ENCODE results near the gene PFN2. TPM values are rescaled to one million over a fixed set of nuclear protein-coding genes. Genes with fewer than 3 reads are reported as not detected.
"Not testable (repeated sequence)": the region's sequence is repeated elsewhere in the genome, so short reads cannot be mapped to it uniquely, and the experiment has no call there.

Gene PFN2
- total RNA-seq, 1 donor from 2014 or later: 3.4 TPM

- CTCF ChIA-PET: no interaction called here
- no peak for DNase-seq
- H3K4me1 Mint-ChIP-seq: peaks cover 16% of the 10 kb centered on the region
- POLR2A ChIA-PET: no interaction called here
- no peak overlapping the region for H3K27ac Mint-ChIP-seq
- no peak overlapping the region for H3K4me3 Mint-ChIP-seq
- H3K9me3 Mint-ChIP-seq: peaks cover 5% of the 10 kb centered on the region
- no peaks in the 10 kb centered on the region for H3K27me3 Mint-ChIP-seq
- intact Hi-C loops (cut with micrococcal nuclease): no loop called here
- no peak for TF ChIP-seq CTCF (IDR thresholded peaks at IDR 0.05)
- no peak for ATAC-seq (ENCODE audit: low read depth)
- peaks cover 67% of the 10 kb centered on the region for H3K36me3 Mint-ChIP-seq (ENCODE audit: low read depth)
Measured at GRCh38 chr3:149941186-149941585, 29.5 kb downstream of the PFN2 start.

- DNase-seq; H3K27ac Mint-ChIP-seq; H3K9me3 Mint-ChIP-seq; POLR2A ChIA-PET; H3K4me3 Mint-ChIP-seq; H3K27me3 Mint-ChIP-seq; ATAC-seq (ENCODE audit: low read depth); intact Hi-C loops (cut with micrococcal nuclease): not testable (repeated sequence)
- H3K4me1 Mint-ChIP-seq: peaks cover 15% of the 10 kb centered on the region
- CTCF ChIA-PET: interaction anchor here (1.2 to 3.1 kb wide), 3 partner anchors 12 to 557 kb away, joined by 3 to 9 read pairs (median 8); no protein-coding TSS in a partner anchor
- H3K36me3 Mint-ChIP-seq (ENCODE audit: low read depth): peaks cover 72% of the 10 kb centered on the region
Measured at GRCh38 chr3:149938392-149939055, 32.2 kb downstream of the PFN2 start.

GRCh38 chr3:149936812-149937230, 33.9 kb downstream of the PFN2 start:
- Mint-ChIP-seq H3K4me3 (no peak overlapping the region), H3K9me3 (no peaks in the 10 kb centered on the region), H3K27ac (no peak overlapping the region), H3K4me1 (peaks cover 15% of the 10 kb centered on the region), H3K36me3 (ENCODE audit: low read depth) (peaks cover 69% of the 10 kb centered on the region), H3K27me3 (no peaks in the 10 kb centered on the region)
- DNase-seq (no peak), ATAC-seq (ENCODE audit: low read depth) (peak; percentile 42)
- ChIA-PET POLR2A (no interaction called here), CTCF (interaction anchor here (0.8 to 3.3 kb wide), 10 partner anchors 8 to 559 kb away, joined by 3 to 14 read pairs (median 4); no protein-coding TSS in a partner anchor)
- no peak for TF ChIP-seq CTCF (IDR thresholded peaks at IDR 0.05)
- intact Hi-C loops (cut with micrococcal nuclease): loop anchor here (1.0 kb wide), 4 partner anchors 247 to 558 kb away; no protein-coding TSS in a partner anchor

- no peak overlapping the region for H3K27ac Mint-ChIP-seq
- TF ChIP-seq CTCF (IDR thresholded peaks at IDR 0.05): no peak
- H3K27me3 Mint-ChIP-seq: no peaks in the 10 kb centered on the region
- intact Hi-C loops (cut with micrococcal nuclease): no loop called here
- DNase-seq (no peak), ATAC-seq (ENCODE audit: low read depth) (no peak)
- no peak overlapping the region for H3K4me3 Mint-ChIP-seq
- POLR2A ChIA-PET: no interaction called here
- H3K9me3 Mint-ChIP-seq: no peaks in the 10 kb centered on the region
- peaks cover 15% of the 10 kb centered on the region for H3K4me1 Mint-ChIP-seq
- CTCF ChIA-PET: interaction anchor here (0.6 to 3.3 kb wide), 2 partner anchors 282 to 286 kb away, joined by 3 to 14 read pairs; no protein-coding TSS in a partner anchor
- H3K36me3 Mint-ChIP-seq (ENCODE audit: low read depth): peaks cover 71% of the 10 kb centered on the region
Measured at GRCh38 chr3:149934524-149934923, 36.2 kb downstream of the PFN2 start.

- Mint-ChIP-seq H3K27me3 (no peaks in the 10 kb centered on the region), H3K36me3 (ENCODE audit: low read depth) (peaks cover 72% of the 10 kb centered on the region), H3K9me3 (no peaks in the 10 kb centered on the region), H3K4me3 (no peak overlapping the region), H3K27ac (peak overlapping the region; percentile 46), H3K4me1 (peaks cover 15% of the 10 kb centered on the region)
- POLR2A ChIA-PET: no interaction called here
- CTCF ChIA-PET: no interaction called here
- DNase-seq (no peak), ATAC-seq (ENCODE audit: low read depth) (no peak)
- intact Hi-C loops (cut with micrococcal nuclease): no loop called here
- no peak for TF ChIP-seq CTCF (IDR thresholded peaks at IDR 0.05)
Measured at GRCh38 chr3:149933858-149934257, 36.8 kb downstream of the PFN2 start.
